ENCODE results near the gene KCNK1. TPM values are rescaled to one million over a fixed set of nuclear protein-coding genes. Genes with fewer than 3 reads are reported as not detected.
"Not testable (repeated sequence)": the region's sequence is repeated elsewhere in the genome, so short reads cannot be mapped to it uniquely, and the experiment has no call there.

The KCNK1 gene
- total RNA-seq, 1 donor from 2014 or later, result 5.6 TPM

- Mint-ChIP-seq H3K4me1 (ENCODE audit: unreplicated experiment) (peaks cover 19% of the 10 kb centered on the region), H3K27ac (ENCODE audit: unreplicated experiment) (no peak overlapping the region), H3K4me3 (ENCODE audit: unreplicated experiment) (peak overlapping the region; percentile 92), H3K9me3 (ENCODE audit: unreplicated experiment) (no peaks in the 10 kb centered on the region), H3K27me3 (ENCODE audit: unreplicated experiment) (peaks cover 13% of the 10 kb centered on the region), H3K36me3 (ENCODE audit: low read depth, unreplicated experiment) (no peaks in the 10 kb centered on the region)
- DNase-seq (ENCODE audit: low spot score), result peak; percentile 41
- no peak for TF ChIP-seq CTCF (IDR thresholded peaks at IDR 0.05; ENCODE audit: unreplicated experiment)
Observed at GRCh38 chr1:233614173-233614742, 352 bp downstream of the KCNK1 start.

GRCh38 chr1:233614743-233615521 lies 1.0 kb downstream of the KCNK1 start:
- Mint-ChIP-seq H3K27me3 (ENCODE audit: unreplicated experiment) (peaks cover 13% of the 10 kb centered on the region), H3K4me1 (ENCODE audit: unreplicated experiment) (peaks cover 19% of the 10 kb centered on the region), H3K4me3 (ENCODE audit: unreplicated experiment) (peak overlapping the region; percentile 92), H3K36me3 (ENCODE audit: low read depth, unreplicated experiment) (no peaks in the 10 kb centered on the region), H3K9me3 (ENCODE audit: unreplicated experiment) (no peaks in the 10 kb centered on the region), H3K27ac (ENCODE audit: unreplicated experiment) (no peak overlapping the region)
- no peak for DNase-seq (ENCODE audit: low spot score)
- no peak for TF ChIP-seq CTCF (IDR thresholded peaks at IDR 0.05; ENCODE audit: unreplicated experiment)

GRCh38 chr1:233615571-233615970 lies 1.7 kb downstream of the KCNK1 start:
- Mint-ChIP-seq H3K27me3 (ENCODE audit: unreplicated experiment) (peaks cover 13% of the 10 kb centered on the region), H3K4me1 (ENCODE audit: unreplicated experiment) (peaks cover 19% of the 10 kb centered on the region), H3K4me3 (ENCODE audit: unreplicated experiment) (peak overlapping the region; percentile 92), H3K27ac (ENCODE audit: unreplicated experiment) (no peak overlapping the region), H3K36me3 (ENCODE audit: low read depth, unreplicated experiment) (no peaks in the 10 kb centered on the region), H3K9me3 (ENCODE audit: unreplicated experiment) (no peaks in the 10 kb centered on the region)
- no peak for TF ChIP-seq CTCF (IDR thresholded peaks at IDR 0.05; ENCODE audit: unreplicated experiment)
- DNase-seq (ENCODE audit: low spot score), result no peak

- no peaks in the 10 kb centered on the region for H3K36me3 Mint-ChIP-seq (ENCODE audit: low read depth, unreplicated experiment)
- TF ChIP-seq CTCF (IDR thresholded peaks at IDR 0.05; ENCODE audit: unreplicated experiment), result no peak
- no peak overlapping the region for H3K4me3 Mint-ChIP-seq (ENCODE audit: unreplicated experiment)
- peaks cover 12% of the 10 kb centered on the region for H3K27me3 Mint-ChIP-seq (ENCODE audit: unreplicated experiment)
- DNase-seq (ENCODE audit: low spot score), result no peak
- peaks cover 17% of the 10 kb centered on the region for H3K4me1 Mint-ChIP-seq (ENCODE audit: unreplicated experiment)
- H3K9me3 Mint-ChIP-seq (ENCODE audit: unreplicated experiment), result no peaks in the 10 kb centered on the region
- no peak overlapping the region for H3K27ac Mint-ChIP-seq (ENCODE audit: unreplicated experiment)
Observed at GRCh38 chr1:233617025-233617424, 3.1 kb downstream of the KCNK1 start.

GRCh38 chr1:233619414-233619813 lies 5.5 kb downstream of the KCNK1 start:
- not testable (repeated sequence) for H3K9me3 Mint-ChIP-seq (ENCODE audit: unreplicated experiment); DNase-seq (ENCODE audit: low spot score); H3K27me3 Mint-ChIP-seq (ENCODE audit: unreplicated experiment); H3K27ac Mint-ChIP-seq (ENCODE audit: unreplicated experiment); H3K4me3 Mint-ChIP-seq (ENCODE audit: unreplicated experiment); H3K36me3 Mint-ChIP-seq (ENCODE audit: low read depth, unreplicated experiment)
- H3K4me1 Mint-ChIP-seq (ENCODE audit: unreplicated experiment), result peaks cover 13% of the 10 kb centered on the region
